Endodermal cell (in vitro differentiated cells): ENCODE results near the gene SVIL. TPM values are rescaled to one million over a fixed set of nuclear protein-coding genes. Genes with fewer than 3 reads are reported as not detected.
"Not testable (repeated sequence)": the region's sequence is repeated elsewhere in the genome, so short reads cannot be mapped to it uniquely, and the experiment has no call there.

ENCODE experiments used
- DNase-seq: peaks from one replicate; pipeline ENCODE4 v3.0.0-alpha.2; 2017
- H3K27ac ChIP-seq: 2 replicates; pipeline ENCODE4 v1.5.1; 2013; ENCODE audit warnings: mild to moderate bottlenecking, low read depth, low read length, moderate library complexity
- H3K27me3 ChIP-seq: 2 replicates; pipeline ENCODE4 v1.6.1; 2013; ENCODE audit warnings: mild to moderate bottlenecking, low read length, moderate library complexity; ENCODE audit not compliant: insufficient read depth, control insufficient read depth, poor library complexity, severe bottlenecking
- H3K36me3 ChIP-seq: 2 replicates; pipeline ENCODE4 v1.7.0; 2013; ENCODE audit warnings: mild to moderate bottlenecking, low read length, moderate library complexity; ENCODE audit not compliant: control insufficient read depth, insufficient read depth
- H3K4me1 ChIP-seq: one replicate; pipeline ENCODE4 v1.7.0; 2013; ENCODE audit warnings: low read length; ENCODE audit not compliant: control insufficient read depth, insufficient read depth
- H3K4me3 ChIP-seq: 2 replicates; pipeline ENCODE4 v1.5.1; 2013; ENCODE audit warnings: mild to moderate bottlenecking, low read length, moderate library complexity
- H3K9ac ChIP-seq: 2 replicates; pipeline ENCODE4 v1.6.1; 2013; ENCODE audit warnings: mild to moderate bottlenecking, low read length, moderate library complexity; ENCODE audit not compliant: poor library complexity, severe bottlenecking; ENCODE audit errors: extremely low read depth
- H3K9me3 ChIP-seq: 2 replicates; pipeline ENCODE4 v1.6.1; 2013; ENCODE audit warnings: mild to moderate bottlenecking, low read length, moderate library complexity; ENCODE audit not compliant: control insufficient read depth
- H3K27ac Mint-ChIP-seq: 2 replicates; pipeline ENCODE4 v1.8.0; 2020; ENCODE audit warnings: mixed read lengths
- H3K27me3 Mint-ChIP-seq: 2 replicates; pipeline ENCODE4 v1.8.0; 2021; ENCODE audit warnings: mild to moderate bottlenecking, mixed read lengths; ENCODE audit not compliant: insufficient read depth
- H3K36me3 Mint-ChIP-seq: 2 replicates; pipeline ENCODE4 v1.8.0; 2020; ENCODE audit warnings: low read depth, mixed read lengths
- H3K4me1 Mint-ChIP-seq: 2 replicates; pipeline ENCODE4 v1.8.0; 2020; ENCODE audit warnings: mixed read lengths
- H3K4me3 Mint-ChIP-seq: 2 replicates; pipeline ENCODE4 v1.8.0; 2020; ENCODE audit warnings: mild to moderate bottlenecking, moderate library complexity, mixed read lengths
- H3K9me3 Mint-ChIP-seq: 2 replicates; pipeline ENCODE4 v1.8.0; 2020; ENCODE audit warnings: mild to moderate bottlenecking, mixed read lengths
- CTCF ChIP-seq: fragments of 200-600 bp; sonication (generic); conservative IDR thresholded peaks from 2 replicates; pipeline ENCODE4 v1.5.0; 2021; ENCODE audit warnings: antibody characterized with exemption, mild to moderate bottlenecking
- WGBS, 2 experiments: methylation state at CpG; one replicate each; pipeline versions ENCODE4 v1.1.5 to v1.1.7; 2013; ENCODE audit warnings: missing lambda C conversion rate in 2 of 2, mixed read lengths in 1 of 2; ENCODE audit not compliant: insufficient coverage in 1 of 2, insufficient read length in 1 of 2; 5-methylcytosine and 5-hydroxymethylcytosine counted together
- total RNA-seq, 2 donors: library from RNA; stranded (reverse); fragmentation: NEBNext Ultra II Directional in 1 of 2; extraction: Animal tissue kit (Norgen Biotek cat#: 25700) in 1 of 2; gene quantifications; 2 replicates in 1 of 2; 3 replicates in 1 of 2; pipeline ENCODE4 v1.2.1, GENCODE V29; 2021

SVIL gene
- total RNA-seq, 2 donors from 2014 or later: 25.2 to 32.9 TPM

GRCh38 chr10:29461042-29461441, 173.7 kb downstream of the SVIL start:
- no peaks in the 10 kb centered on the region for H3K4me1 Mint-ChIP-seq
- H3K4me3 ChIP-seq: no peak overlapping the region
- no peak overlapping the region for H3K27ac ChIP-seq
- no peak overlapping the region for H3K27ac Mint-ChIP-seq
- H3K9ac ChIP-seq: no peak overlapping the region
- peaks cover 18% of the 10 kb centered on the region for H3K9me3 ChIP-seq
- peaks cover 21% of the 10 kb centered on the region for H3K9me3 Mint-ChIP-seq
- DNase-seq: no peak
- WGBS, 2 experiments: 78 to 80% methylated on average over 5 of the region's 5 CpGs
- H3K36me3 ChIP-seq: peaks cover 62% of the 10 kb centered on the region
- H3K4me3 Mint-ChIP-seq: no peak overlapping the region
- no peak for TF ChIP-seq CTCF
- no peaks in the 10 kb centered on the region for H3K4me1 ChIP-seq
- no peaks in the 10 kb centered on the region for H3K27me3 ChIP-seq
- peaks cover 73% of the 10 kb centered on the region for H3K36me3 Mint-ChIP-seq
- H3K27me3 Mint-ChIP-seq: no peaks in the 10 kb centered on the region

GRCh38 chr10:29458190-29458589, 176.6 kb downstream of the SVIL start:
- H3K36me3 Mint-ChIP-seq: peaks cover 57% of the 10 kb centered on the region

GRCh38 chr10:29455095-29455494, 179.7 kb downstream of the SVIL start:
- no peak overlapping the region for H3K27ac Mint-ChIP-seq
- 95% methylated on average over 7 of the region's 7 CpGs; no CpG with 5 or more reads in 1 of the 2 experiments for WGBS, 2 experiments
- H3K9ac ChIP-seq: no peak overlapping the region
- DNase-seq: no peak
- H3K27me3 Mint-ChIP-seq: no peaks in the 10 kb centered on the region
- H3K27me3 ChIP-seq: no peaks in the 10 kb centered on the region
- H3K4me3 ChIP-seq: no peak overlapping the region
- H3K36me3 Mint-ChIP-seq: peaks cover 31% of the 10 kb centered on the region
- no peak for TF ChIP-seq CTCF
- H3K4me1 Mint-ChIP-seq: no peaks in the 10 kb centered on the region
- H3K9me3 Mint-ChIP-seq: peaks cover 6% of the 10 kb centered on the region
- H3K4me1 ChIP-seq: no peaks in the 10 kb centered on the region
- peaks cover 20% of the 10 kb centered on the region for H3K36me3 ChIP-seq
- peaks cover 6% of the 10 kb centered on the region for H3K9me3 ChIP-seq
- no peak overlapping the region for H3K27ac ChIP-seq
- no peak overlapping the region for H3K4me3 Mint-ChIP-seq

More at GRCh38 chr10:29458190-29458589, 176.6 kb downstream of the SVIL start:
- not testable (repeated sequence) for H3K4me1 Mint-ChIP-seq, H3K4me1 ChIP-seq, H3K9ac ChIP-seq, H3K27me3 Mint-ChIP-seq, DNase-seq, H3K4me3 ChIP-seq, H3K4me3 Mint-ChIP-seq, H3K27me3 ChIP-seq, H3K27ac Mint-ChIP-seq, H3K27ac ChIP-seq
- H3K9me3 Mint-ChIP-seq: peaks cover 21% of the 10 kb centered on the region
- peaks cover 49% of the 10 kb centered on the region for H3K36me3 ChIP-seq
- WGBS, 2 experiments: 87 to 91% methylated on average over 13 to 24 of the region's 24 CpGs
- H3K9me3 ChIP-seq: peaks cover 18% of the 10 kb centered on the region

- Mint-ChIP-seq H3K36me3 (peaks cover 24% of the 10 kb centered on the region), H3K4me3 (no peak overlapping the region), H3K27ac (no peak overlapping the region), H3K27me3 (no peaks in the 10 kb centered on the region), H3K9me3 (no peaks in the 10 kb centered on the region), H3K4me1 (no peaks in the 10 kb centered on the region)
- no peaks in the 10 kb centered on the region for H3K27me3 ChIP-seq
- DNase-seq: no peak
- H3K9ac ChIP-seq: no peak overlapping the region
- no peak overlapping the region for H3K4me3 ChIP-seq
- no peaks in the 10 kb centered on the region for H3K4me1 ChIP-seq
- TF ChIP-seq CTCF: no peak
- WGBS, 2 experiments: 72 to 91% methylated on average over 3 to 4 of the region's 4 CpGs
- H3K36me3 ChIP-seq: peaks cover 12% of the 10 kb centered on the region
- no peaks in the 10 kb centered on the region for H3K9me3 ChIP-seq
- no peak overlapping the region for H3K27ac ChIP-seq
Measured at GRCh38 chr10:29454250-29454649, 180.5 kb downstream of the SVIL start.
